CD4-positive, alpha-beta T cell treated with Interleukin-4 for 1 hour (primary cell): Measurements from ENCODE around the gene GCN1.
A peak's percentile ranks its signal among the peaks of the same experiment; 100 is the strongest.
"Not testable (repeated sequence)": the region's sequence is repeated elsewhere in the genome, so short reads cannot be mapped to it uniquely, and the experiment has no call there.

Experiments used
- DNase-seq, 2 donors: peaks; one replicate each; pipeline ENCODE4 v3.0.0-alpha.2; 2020 to 2022

Gene GCN1

GRCh38 chr12:120214626-120215356, 20.3 kb upstream of the GCN1 start:
- no peak for DNase-seq

DNA sequence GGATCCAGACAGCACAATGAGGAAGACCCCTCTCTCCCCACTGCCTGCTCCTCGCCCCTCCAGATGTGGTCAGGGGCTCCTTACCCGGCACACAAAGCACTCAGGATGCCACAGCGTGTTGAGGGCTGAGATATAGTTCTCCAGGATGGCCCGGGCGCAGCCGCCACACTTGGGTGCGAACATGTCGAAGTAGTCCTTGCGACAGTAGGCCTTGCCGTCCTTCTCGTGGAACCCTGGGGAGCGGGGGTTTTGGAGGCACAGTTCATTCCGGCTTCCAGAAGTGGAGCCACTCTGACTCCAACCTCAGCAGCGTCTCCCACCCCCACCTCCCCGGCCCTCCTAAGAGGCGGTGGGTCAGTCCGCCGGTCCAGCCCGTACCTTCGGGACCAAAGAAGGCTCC, 19.2 kb upstream of the GCN1 start:
- no peak for DNase-seq

DNA sequence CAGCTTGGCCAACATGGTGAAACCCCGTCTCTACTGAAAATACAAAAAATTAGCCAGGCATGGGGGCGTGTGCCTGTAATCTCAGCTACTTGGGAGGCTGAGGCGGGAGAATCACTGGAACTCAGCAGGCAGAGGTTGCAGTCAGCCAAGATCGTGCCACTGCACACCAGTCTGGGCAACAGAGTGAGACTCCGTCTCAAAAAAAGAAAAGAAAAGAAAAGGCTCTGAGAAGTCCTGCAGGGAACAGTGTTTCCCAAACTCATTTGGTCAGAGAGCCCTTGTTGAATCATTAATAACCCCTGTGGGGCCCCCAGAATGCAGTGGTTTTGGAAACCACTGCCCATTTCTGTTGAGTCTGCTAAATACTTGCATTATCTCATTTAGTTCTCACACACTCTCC, 18.7 kb upstream of the GCN1 start:
- DNase-seq: not testable (repeated sequence)

- DNase-seq: no peak
Observed at GRCh38 chr12:120212301-120212700, 17.8 kb upstream of the GCN1 start.

DNA sequence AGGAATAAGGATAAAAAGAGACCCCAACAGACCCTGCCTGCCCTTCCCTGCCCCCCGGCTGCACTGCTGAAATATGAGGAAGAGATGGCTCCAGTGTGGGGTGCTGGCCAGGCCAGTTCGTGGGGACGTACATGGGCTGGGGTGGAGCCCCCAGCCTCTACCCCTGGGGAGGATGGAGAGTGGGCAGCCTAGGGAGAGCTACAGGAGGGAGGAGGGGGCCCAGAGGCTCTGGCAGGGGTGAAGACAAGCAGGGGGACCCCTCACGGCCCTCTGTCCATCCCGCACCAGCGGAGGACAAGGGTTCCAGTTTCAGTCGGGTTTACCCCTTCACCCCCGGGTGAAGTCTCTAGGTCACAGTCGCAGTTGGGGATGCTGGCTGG, 17.4 kb upstream of the GCN1 start:
- no peak for DNase-seq

DNA sequence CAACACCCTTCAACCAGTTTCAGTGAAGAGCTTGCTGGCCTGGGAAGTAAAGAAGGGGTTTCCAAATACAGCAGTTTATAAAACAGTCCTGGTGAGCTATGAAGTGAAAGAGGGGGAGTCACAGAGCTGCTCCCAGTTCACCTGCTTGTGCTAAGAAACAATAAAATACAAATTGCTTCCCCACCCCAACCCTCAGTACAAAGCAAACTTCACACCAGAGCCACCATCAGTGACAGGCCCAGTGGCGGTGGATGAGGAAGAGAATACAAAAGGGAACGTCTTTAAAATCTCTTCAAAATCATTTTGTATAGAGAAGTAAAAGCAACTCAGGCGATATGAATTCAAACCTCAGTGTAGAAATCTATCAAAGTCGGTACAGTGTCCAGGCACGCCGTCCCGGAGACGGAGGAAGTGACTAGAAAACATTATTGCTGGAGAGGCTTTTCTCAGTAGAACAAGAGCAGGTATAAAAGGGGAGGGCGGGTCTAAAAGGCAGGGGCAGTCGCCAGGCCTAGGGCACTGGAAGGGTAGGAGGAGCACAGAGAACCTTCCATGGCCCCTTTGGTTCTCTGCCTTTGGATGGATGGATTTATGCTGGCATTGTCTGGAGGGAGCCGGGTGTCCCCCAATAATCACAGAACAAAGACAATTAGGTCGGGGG, 16.9 kb upstream of the GCN1 start:
- DNase-seq: no peak

- DNase-seq: no peak
Observed at GRCh38 chr12:120209851-120210250, 15.3 kb upstream of the GCN1 start.

GRCh38 chr12:120207227-120207626, 12.7 kb upstream of the GCN1 start:
- no peak for DNase-seq

DNA sequence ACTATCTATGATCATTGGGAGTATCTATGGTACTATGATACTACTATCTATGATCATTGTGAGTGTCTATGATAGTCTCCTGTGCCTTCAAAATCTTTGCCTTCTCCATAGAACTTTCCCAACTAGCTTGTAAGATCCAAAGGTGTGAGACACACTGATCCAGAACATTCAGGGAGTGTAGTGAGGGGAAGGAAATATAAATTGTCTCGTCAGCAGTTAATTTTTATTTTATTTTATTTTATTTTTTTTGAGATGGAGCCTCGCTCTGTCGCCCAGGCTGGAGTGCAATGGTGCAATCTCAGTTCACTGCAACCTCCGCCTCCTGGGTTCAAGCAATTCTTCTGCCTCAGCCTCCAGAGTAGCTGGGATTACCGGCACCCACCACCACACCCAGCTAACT, 12.3 kb upstream of the GCN1 start:
- DNase-seq: not testable (repeated sequence)

DNA sequence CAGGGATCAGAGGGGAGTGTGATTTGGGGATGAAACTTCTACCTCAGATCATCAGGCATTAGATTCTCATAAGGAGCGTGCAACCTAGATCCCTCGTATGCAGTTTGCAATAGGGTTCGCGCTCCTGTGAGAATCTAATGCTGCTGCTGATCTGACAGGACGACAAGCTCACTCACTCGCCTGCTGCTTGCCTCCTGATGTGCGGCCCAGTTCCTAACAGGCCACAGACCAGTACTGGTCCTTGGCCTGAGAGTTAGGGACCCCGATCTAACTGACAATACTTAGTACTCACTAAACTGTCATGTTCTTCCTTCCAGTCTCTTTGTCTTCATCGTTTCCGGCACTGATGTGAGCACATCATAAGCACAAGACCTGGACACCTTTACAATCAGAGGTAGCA, 11.7 kb upstream of the GCN1 start:
- no peak for DNase-seq

DNA sequence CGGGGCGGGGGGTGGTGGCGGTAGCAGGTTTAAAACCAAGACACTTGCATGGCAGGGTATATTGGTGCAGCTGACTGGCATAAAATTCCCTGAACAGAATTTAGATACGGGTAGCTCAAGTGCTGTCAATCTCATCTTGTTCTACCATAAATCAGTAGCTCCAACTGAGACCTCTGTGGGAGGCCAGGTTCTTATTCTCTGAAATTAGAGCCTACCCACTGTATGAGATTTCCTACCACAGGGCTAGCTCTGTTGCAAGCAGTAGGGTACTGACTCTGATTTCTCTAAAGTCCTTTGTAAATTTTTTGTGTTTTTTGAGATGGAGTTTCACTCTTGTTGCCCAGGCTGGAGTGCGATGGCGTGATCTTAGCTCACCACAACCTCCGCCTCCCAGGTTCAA, 9.7 kb upstream of the GCN1 start:
- DNase-seq: no peak

- DNase-seq: no peak
Observed at GRCh38 chr12:120200364-120200800, 5.9 kb upstream of the GCN1 start.

GRCh38 chr12:120199595-120200306, 5.2 kb upstream of the GCN1 start:
- DNase-seq: peak in 1 of 2 donors; percentile 32

GRCh38 chr12:120199025-120199424, 4.5 kb upstream of the GCN1 start:
- DNase-seq: no peak

DNA sequence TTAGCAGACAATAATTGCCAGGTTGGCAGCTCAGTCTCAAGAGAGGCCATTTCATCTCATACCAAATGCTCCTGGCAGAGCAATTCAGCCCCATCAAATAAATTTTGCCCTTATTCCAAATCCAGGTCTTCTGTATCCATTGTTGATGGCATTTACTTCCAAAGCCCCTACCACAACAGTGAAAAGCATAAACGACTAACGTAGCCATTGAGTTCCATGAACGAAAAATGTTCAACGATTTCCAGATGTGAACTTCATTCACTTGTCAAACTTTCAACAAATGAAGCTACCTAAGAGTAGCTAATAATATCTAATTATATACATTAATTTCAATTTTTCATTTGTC, 3.0 kb upstream of the GCN1 start:
- no peak for DNase-seq

- not testable (repeated sequence) for DNase-seq
Observed at GRCh38 chr12:120196817-120197541, 2.5 kb upstream of the GCN1 start.

DNA sequence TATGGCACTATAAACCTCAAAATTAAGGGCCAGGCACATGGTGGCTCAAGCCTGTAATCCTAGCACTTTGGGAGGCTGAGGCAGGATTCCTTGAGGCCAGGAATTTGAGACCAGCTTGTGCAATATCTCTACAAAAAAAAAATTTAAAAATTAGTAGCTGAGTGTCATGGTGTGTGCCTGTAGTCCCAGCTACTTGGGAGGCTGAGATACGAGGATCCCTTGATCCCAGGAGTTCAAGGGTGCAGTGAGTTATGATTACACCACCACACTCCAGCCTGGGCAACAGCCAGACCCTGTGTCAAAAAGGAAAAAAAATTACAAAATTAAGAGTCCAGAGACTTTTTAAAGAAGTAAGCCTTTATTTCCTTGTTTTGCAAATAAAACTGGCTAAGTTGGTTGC, 1.8 kb upstream of the GCN1 start:
- no peak for DNase-seq

- no peak for DNase-seq
Observed at GRCh38 chr12:120194226-120194533, 335 bp downstream of the GCN1 start.

GRCh38 chr12:120193286-120193685, 1.2 kb downstream of the GCN1 start:
- not testable (repeated sequence) for DNase-seq

DNA sequence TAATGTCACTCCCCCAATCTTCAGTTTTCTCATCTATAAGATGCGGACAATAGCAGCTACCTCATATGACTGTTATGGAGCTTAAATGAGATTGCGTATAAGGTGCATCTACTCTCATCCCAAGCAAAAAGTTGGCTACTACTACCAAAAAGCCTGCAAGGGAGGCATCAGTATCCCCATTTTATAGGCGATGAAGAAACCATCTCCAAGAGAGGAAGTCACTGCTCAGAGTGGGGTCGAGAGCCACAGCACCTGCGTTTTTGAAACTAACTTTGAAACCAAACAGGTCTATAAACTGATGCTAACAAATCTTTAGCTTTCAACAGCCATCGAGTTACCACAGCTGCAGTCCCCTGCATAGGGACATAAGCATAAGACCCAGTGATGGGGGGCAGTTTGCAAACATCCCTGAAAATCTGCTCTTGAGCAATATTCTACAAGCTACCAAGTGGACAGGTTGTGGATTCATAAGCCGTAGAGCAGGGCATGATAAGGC, 3.5 kb downstream of the GCN1 start:
- DNase-seq: no peak

DNA sequence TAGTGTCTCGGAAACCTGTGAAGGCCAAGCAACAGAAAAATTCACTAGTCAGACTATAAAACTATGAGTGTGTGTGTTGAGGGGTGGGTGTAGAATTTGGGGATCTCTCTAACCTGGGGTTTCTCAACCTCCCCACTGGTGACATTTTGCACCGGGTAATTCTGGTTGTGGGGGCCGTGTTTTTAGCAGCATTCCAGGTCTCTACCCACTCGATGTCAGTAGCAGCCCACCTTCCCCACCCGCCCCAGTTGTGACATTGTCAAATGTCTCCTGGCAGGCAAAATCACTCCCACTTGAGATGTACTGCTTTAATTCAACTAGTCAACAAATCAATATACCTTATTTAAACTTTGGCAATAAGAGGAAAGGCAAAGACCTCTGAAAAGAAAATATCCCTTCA, 4.1 kb downstream of the GCN1 start:
- no peak for DNase-seq

- DNase-seq: no peak
Observed at GRCh38 chr12:120186654-120187053, 7.9 kb downstream of the GCN1 start.

DNA sequence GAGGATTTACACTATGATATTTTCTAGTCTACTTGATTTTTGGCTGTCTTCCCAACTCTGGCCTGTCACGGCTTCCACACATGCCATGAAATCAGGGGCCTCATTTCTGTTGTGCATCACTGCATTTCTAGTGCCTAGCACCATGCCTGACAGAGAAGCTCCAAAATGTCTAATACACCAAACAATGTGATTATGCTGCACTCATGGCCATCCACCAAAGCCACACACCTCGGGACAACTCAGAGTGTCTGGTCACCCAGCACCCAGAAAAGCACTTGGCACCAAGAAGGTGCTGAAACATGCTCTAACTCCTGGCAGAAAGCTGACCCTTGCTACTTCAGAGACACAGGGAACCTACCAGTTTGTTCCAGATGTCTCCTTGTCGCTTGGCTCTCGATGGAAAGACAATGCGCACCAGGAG, 11.3 kb downstream of the GCN1 start:
- no peak for DNase-seq
